ENCODE data around the gene ZNF566.
A peak's percentile ranks its signal among the peaks of the same experiment; 100 is the strongest.
"Not testable (repeated sequence)": the region's sequence is repeated elsewhere in the genome, so short reads cannot be mapped to it uniquely, and the experiment has no call there.

ZNF566 gene

GRCh38 chr19:36489118-36489919 is at the start of gene ZNF566:
ZNF566 (minus strand) TSS chr19:36489561; CDS start chr19:36476557, 13,004 bp downstream.
- peak; percentile 81 to 83 for DNase-seq (ENCODE audit: low read depth in 2 of 2, low spot score in 1 of 2)

DNA sequence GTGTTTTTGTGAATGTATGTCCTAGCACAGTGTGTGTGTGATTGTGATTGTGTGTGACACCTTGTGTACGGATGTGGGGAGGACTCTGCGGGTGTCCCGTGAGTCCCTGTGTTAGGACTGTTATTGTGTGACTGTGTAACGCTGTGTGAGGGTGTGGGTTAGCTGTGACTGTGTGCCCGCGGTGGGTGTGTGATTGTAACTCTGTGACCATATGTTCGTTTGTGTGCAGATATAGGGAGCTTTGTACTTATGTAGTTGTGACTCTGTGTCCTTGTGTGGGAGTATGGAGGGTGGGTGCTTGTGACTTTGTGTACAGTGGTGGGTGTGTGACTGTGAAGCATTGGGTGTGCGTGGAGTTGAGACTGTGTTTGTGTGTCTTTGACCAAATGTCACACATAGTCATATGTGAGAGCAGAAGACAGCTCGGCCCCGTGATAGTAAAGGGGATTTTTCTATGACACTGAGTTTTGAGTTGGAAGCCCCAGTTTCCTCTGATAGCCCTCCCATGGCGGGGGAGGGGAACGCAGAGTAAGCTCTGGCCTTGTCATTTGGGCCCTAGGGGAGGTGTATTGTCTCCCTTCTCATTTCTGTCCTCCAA is 39.7 kb upstream of the ZNF566 start:
- DNase-seq (ENCODE audit: low read depth in 2 of 2, low spot score in 1 of 2) = no peak

DNA sequence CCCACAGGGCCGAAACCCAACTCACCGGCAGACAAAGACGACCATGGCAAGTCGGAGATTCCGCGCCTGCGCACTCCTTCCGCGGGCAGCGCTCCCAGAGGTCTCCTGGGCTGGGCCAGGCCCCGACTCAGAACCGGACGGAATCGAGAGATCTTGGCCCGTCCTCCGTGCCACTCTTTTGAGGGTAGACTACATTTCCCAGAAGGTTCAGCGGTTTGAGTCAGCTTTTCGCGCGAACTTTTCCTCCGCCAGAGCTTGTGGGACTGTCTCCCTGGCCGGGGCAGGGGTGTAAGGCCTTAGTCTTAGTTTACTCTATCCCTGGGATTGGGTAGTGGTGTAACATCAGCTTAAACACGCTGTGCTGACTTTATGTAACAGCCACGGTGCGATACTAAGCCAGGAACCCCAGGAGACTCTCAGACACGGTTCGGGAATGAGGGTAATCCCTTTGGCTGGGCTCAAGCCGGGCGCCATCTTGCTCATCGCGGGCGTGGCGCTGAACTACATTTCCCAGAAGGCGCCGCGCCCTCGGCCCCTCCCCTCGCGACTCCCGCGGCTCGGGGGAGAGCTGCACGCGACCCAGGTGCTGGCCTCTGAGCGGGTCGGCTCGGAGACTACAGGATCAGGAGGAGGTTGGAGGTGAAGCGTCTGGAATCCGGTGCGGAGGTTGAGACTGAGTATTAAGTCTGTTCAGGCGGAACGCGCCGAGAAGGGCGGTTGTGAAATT is 39.0 kb upstream of the ZNF566 start, which contains the start of gene ZNF260:
Gene ZNF260, minus strand, starts transcription at position 78 of the 727 bp plus-strand sequence. CDS start 13,033 bp downstream, outside the sequence.
- DNase-seq (ENCODE audit: low read depth in 2 of 2, low spot score in 1 of 2) = peak; percentile 80 to 87

- DNase-seq (ENCODE audit: low read depth in 2 of 2, low spot score in 1 of 2) = no peak
Measured at GRCh38 chr19:36527873-36528193, 38.5 kb upstream of the ZNF566 start.

DNA sequence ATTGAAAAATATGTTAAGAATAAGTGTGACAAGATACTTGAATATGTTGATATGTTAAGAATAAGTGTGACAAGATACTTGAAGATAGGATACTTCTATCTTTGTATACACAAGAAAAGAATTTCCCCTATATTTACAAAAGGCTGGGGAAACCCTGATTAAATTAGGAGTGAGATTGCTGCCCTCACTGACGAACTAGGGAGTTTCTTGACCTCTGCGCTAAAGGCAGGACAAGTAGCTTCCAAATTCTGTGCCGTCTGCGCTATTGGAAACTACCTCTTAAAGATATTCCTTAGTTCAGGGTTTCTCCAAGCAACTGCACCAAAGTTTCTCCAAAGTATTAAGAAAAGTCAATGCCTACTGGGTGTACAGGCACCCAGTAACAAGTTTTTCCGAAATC is 38.0 kb upstream of the ZNF566 start:
- no peak for DNase-seq (ENCODE audit: low read depth in 2 of 2, low spot score in 1 of 2)

DNA sequence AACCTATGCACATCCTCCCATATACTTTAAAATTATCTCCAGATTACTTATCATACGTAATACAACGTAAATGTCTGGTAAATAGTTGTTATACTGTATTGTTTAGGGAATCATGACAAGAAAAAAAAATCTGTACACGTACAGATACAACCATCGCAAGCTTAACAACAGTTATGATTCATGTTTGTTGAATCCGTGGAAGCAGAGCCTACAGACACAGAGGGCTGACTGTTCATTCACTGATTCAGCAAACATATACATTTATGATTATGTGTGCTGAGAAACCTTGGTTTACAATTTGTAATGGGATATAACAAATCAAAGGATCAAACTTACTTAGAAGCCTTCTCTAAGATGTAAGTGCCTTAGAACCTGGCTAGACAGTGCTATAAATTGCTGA is 37.2 kb upstream of the ZNF566 start:
- DNase-seq (ENCODE audit: low read depth in 2 of 2, low spot score in 1 of 2) = no peak

- no peak for DNase-seq (ENCODE audit: low read depth in 2 of 2, low spot score in 1 of 2)
Measured at GRCh38 chr19:36524617-36525016, 35.3 kb upstream of the ZNF566 start.

- DNase-seq (ENCODE audit: low read depth in 2 of 2, low spot score in 1 of 2) = no peak
Measured at GRCh38 chr19:36514012-36514612, 24.8 kb upstream of the ZNF566 start.

DNA sequence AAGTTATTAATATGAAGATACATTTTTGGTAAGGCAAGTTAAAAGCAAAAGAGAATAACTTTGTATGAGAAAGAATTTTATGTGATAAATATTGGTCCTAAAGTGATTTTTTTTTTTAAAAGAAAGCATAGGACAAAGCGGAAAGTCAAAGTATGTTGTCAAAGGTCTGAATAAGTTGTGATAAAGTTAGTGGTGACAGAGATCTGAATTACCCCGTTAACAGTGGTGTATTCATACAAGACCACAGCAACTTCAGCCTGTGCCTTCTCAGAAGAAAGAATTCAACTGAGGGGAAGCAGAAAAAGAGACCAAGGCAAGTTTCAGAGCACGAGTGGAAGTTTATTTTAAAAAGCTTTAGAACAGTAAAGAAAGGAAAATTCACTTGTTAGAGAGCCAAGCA is 19.0 kb upstream of the ZNF566 start:
- DNase-seq (ENCODE audit: low read depth in 2 of 2, low spot score in 1 of 2) = no peak

DNA sequence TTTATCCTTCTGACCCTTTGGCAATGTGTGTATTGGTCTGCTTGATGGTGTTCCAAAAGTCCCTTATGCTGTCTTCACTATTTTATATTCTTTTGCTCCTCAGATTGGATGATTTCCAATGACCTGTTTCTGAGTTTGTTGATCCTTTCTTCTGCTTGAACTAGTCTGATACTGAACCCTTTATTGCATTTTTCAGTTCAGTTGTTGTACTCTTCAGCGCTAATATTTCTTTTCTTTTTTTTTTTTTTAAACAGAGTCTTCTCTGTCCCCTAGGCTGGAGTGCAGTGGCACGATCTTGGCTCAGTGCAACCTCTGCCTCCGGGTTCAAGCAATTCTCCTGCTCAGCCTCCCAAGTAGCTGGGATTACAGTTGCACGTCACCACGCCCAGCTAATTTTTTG is 12.6 kb upstream of the ZNF566 start:
- DNase-seq (ENCODE audit: low read depth in 2 of 2, low spot score in 1 of 2) = no peak

DNA sequence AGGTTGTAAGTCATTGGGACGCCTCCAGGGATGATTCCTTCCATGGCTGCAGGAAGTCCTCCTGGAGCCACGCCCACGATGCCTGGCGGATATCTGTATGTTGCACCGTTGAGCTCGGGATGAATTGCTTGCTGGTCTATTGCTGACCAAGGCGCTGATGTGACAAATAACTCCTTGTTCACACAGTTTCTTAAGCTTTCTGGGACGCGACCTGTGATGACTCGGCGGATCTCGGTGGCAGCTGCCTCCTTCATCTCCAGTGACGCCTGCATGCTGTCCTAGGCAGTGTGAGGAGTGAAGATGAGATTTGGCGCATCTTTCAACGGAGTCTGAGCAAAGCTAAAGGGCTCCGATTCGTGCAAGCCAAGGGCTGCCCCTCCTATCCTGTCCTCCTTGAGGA is 7.6 kb upstream of the ZNF566 start:
- no peak for DNase-seq (ENCODE audit: low read depth in 2 of 2, low spot score in 1 of 2)

- DNase-seq (ENCODE audit: low read depth in 2 of 2, low spot score in 1 of 2) = not testable (repeated sequence)
Measured at GRCh38 chr19:36492689-36493453, 3.5 kb upstream of the ZNF566 start.

- DNase-seq (ENCODE audit: low read depth in 2 of 2, low spot score in 1 of 2) = not testable (repeated sequence)
Measured at GRCh38 chr19:36490846-36491245, 1.5 kb upstream of the ZNF566 start.

GRCh38 chr19:36489920-36490415 is 607 bp upstream of the ZNF566 start:
- DNase-seq (ENCODE audit: low read depth in 2 of 2, low spot score in 1 of 2) = peak; percentile 30 to 54

DNA sequence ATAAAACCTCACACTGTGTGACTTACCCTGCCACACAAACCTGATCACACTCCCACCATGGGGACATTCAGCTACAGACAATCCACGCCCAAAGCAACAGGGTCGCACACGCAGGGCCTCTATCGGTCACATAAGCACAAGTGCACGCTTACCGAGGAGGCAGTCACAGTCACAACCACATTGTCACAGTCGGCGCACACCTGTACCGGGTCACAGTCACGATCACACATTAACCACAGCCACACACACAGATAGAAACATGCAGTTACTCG is 579 bp downstream of the ZNF566 start:
- peak in 1 of 2 donors; percentile 5 for DNase-seq (ENCODE audit: low read depth in 2 of 2, low spot score in 1 of 2)

DNA sequence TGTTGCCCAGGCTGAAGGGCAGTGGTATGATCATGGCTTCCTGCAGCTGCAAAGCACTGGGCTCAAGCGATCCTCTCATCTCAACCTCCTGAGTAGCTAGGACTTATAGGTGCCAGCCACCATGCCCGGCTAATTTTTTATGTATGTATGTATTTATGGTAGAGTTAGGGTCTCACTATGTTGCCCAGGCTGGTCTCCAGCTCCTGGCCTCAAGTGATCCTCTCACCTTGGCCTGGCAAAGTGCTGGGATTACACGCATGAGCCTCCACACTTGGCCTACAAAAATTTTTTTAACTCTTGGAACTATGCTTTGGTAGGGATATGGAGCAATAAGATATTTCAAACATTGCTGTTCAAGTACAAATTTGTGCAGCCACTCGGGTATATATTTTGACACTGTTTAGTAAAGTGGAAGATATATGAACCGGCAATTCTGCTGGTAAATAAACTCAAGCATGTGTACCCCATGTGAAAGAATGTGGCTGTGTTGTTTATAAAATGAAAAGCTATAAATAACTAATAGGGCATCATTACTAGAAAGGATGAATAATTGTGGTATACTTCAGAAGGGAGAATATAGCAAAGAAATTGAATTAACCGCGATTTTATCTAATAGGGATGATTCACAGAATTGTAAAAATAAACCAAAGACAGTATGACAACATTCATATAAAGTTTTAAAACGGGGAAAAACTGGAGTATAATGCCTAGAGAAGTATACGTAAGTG is 1.1 kb downstream of the ZNF566 start:
- DNase-seq (ENCODE audit: low read depth in 2 of 2, low spot score in 1 of 2) = no peak

GRCh38 chr19:36483653-36484052 is 5.7 kb downstream of the ZNF566 start:
- no peak for DNase-seq (ENCODE audit: low read depth in 2 of 2, low spot score in 1 of 2)

DNA sequence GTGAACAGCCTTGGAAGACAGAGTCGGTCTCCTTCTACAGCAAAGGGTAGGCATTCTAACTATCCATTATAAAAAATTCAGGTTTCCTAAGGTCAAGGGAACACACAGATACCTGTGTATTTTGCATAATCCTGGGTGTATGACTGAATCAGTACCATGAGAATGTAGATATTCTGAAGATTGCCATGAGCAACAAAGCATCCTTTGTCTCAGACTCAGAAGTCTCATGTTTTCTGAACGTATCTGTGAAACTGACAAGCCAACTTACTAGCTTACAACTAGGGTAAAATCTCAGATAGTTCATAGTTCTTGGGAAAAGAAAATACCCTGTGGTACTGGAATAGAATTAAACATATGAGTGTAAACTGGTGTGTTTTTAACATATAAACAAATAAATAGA is 6.5 kb downstream of the ZNF566 start:
- DNase-seq (ENCODE audit: low read depth in 2 of 2, low spot score in 1 of 2) = no peak

DNA sequence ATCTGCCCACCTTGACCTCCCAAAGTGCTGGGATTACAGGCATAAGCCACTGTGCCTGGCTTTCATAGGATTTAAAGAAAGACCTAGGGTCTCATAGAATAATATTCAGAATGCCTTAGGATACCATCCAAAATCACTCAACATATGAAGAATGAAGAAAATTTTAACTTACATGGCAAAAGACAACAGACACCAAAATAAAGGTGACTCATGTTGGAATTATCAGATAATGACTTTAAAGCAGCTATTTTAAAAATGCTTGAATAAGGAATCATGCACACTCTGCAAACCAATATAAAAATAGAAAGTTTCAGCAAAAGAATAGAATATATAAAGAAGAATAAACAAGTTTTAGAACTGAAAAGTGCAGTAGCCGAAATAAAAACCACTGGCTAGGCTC is 29.3 kb downstream of the ZNF566 start:
- no peak for DNase-seq (ENCODE audit: low read depth in 2 of 2, low spot score in 1 of 2)

DNA sequence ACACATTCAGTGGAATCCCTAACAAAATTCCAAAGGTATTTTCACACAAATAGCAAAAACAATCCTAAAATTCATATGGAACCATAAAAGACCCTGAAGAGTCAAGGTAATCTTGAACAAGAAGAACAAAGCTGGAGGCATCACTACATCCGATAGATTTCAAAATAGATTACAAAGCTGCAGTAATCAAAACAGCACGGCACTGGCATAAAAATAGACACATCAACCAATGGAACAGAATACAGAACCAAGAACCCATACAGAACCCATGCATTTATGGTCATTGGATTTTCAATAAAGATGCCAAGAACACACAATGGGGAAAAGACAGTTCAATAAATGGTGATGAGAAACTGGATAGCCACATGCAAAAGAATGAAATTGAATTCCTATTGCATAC is 32.5 kb downstream of the ZNF566 start:
- no peak for DNase-seq (ENCODE audit: low read depth in 2 of 2, low spot score in 1 of 2)
